Stimulated activated CD8-positive, alpha-beta memory T cell treated with anti-CD3 and anti-CD28 coated beads, Interleukin-15, amount 100 ng/mL, for 24 hours (primary cell): ENCODE results near the gene MAPK14.

Experiments
- DNase-seq: peaks from one replicate; pipeline ENCODE4 v3.0.0-alpha.2; 2020; ENCODE audit warnings: low read depth

Gene MAPK14

DNA sequence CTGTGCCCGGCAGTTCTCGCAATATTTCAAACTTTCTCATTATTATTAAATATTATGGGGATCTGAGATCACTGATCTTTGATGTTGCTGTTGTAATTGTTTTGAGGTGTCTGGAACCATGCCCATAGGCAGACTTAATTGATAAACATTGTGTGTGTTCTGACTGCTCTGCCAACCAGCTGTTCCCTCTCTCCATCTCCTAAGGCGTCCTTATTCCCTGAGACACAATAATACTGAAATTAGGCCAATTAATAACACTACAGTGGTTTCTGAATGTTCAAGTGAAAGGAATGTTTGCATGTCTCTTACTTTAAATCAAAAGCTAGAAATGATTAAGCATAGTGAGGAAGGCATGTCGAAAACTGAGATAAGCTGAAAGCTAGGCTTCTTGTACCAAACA, 7.6 kb downstream of the MAPK14 start:
- no peak for DNase-seq

DNA sequence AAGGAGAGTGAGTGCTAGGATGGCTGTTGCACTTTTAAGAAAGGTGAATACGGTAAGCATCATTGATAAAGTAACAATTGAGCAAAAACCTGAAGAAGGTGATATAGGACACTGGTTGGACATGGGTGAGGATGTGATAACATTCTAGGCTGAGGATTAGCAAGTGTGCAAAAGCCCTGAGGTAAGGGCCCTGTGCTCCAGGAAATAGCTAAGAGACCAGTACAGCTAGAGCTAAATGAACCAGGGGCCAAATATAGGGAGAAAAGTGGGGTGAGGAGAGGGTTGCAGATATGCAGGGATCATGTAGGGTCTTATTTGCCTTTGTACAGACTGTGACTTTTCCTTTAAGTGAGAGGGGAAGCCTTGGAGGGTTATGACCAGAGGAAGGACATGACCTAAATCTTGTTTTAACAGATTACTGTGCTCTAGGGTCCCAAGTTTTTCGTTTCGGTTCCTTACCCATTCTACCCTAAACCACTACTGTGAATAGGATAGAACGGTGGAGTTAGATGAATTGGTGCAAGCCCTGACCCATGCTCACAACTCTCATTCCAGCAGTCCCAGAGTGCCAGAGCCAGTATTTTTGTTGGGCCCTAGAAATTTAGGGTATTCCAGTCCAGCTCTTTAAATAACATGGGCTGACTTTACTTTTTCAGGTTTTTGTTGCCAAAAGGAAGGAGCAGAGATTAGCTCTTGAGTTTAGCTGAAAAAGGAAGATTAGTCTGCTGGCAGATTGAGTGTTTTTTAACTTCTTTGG, 10.7 kb downstream of the MAPK14 start:
- no peak for DNase-seq

GRCh38 chr6:36039112-36039511, 11.5 kb downstream of the MAPK14 start:
- no peak for DNase-seq

GRCh38 chr6:36040958-36041357, 13.3 kb downstream of the MAPK14 start:
- no peak for DNase-seq

DNA sequence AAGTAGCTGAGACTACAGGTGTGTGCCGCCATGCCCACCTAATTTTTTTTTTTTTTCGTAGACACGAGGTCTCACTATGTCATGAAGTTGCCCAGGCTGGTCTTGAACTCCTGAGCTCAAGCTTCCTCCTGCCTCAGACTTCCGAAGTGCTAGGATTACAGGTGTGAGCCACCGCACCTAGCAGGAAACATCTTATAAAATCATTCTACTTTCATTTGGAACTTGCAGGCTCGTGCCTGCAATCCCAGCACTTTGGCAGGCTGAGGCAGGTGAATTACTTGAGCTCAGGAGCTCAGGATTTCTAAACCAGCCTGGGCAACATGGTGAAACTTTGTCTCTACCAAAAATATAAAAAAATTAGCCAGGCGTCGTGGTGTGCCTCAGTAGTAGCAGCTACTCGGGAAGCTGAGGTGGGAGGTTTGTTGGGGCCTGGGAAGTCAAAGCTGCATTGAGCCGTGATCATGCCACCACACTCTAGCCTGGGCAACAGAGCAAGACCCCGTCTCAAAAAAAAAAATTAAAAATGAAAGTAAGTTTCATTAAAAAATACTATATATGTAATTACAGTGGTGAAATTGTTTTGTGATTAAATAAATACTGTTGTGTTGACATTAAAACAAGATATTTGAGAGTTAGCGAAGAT, 15.1 kb downstream of the MAPK14 start:
- no peak for DNase-seq

DNA sequence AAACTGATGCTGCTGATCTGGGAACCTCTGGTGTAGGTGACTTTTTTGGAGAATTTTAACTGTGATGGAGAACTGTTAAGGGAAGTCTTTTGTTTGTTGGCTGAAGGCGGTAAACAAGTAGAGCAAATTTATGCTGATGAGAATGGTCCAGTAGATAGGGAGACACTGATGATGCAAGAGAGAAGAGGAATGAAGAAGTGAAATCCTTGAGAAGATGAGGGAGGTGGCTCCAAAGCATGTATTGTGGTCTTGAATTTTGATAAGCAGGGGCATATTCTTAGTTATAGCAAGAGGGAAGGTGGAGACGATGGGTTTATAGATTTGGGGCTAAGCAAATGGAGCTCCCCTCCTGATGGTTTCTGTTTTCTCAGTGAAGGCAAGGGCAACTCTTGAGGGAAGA, 22.0 kb downstream of the MAPK14 start:
- no peak for DNase-seq

- DNase-seq: no peak
These were observed 22.7 kb downstream of the MAPK14 start for GRCh38 chr6:36050305-36050704.

GRCh38 chr6:36050947-36051710, 23.5 kb downstream of the MAPK14 start:
- DNase-seq: no peak

GRCh38 chr6:36052097-36052496, 24.5 kb downstream of the MAPK14 start:
- no peak for DNase-seq

GRCh38 chr6:36053878-36054277, 26.3 kb downstream of the MAPK14 start:
- no peak for DNase-seq

DNA sequence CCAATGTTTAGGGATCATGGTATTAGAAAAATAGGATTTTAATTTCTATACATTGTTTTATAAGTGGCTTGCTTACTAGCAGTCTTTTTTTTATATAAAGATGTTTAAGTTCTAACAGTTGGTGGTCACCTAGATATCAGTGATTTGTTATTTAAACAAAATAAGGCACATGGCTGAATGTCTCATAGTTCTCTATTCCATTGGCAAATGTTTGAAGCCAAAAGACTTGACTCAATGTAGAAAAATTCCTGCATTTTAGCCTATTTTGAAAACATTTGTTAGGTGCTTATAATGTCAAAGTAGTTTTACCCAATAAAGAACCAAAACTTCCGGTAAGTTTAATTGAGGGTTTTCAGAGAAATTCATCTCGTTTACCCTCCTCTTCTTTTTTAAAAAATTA, 26.8 kb downstream of the MAPK14 start:
- DNase-seq: no peak

DNA sequence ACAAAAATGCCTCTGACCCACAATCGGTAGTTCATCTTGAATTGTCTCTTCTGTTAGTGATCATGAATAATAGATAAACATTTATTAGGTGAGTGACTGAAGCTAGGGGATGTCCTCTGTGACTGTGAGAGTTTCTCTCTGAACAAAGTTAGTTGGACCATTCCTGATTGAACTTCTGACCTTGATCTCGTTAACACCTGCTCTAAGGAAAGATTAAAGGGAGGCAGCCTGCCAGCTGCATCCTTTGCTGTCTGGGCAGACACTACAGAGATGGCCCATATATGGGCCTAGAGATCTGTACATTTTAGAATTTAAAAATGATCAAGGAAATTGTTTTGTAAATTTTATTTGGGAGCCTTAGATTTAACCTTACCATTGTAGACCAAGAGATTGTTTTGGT, 27.3 kb downstream of the MAPK14 start:
- DNase-seq: no peak

- no peak for DNase-seq
These were observed 28.6 kb downstream of the MAPK14 start for GRCh38 chr6:36056178-36056577.

- no peak for DNase-seq
These were observed 33.6 kb downstream of the MAPK14 start for GRCh38 chr6:36061236-36061635.

DNA sequence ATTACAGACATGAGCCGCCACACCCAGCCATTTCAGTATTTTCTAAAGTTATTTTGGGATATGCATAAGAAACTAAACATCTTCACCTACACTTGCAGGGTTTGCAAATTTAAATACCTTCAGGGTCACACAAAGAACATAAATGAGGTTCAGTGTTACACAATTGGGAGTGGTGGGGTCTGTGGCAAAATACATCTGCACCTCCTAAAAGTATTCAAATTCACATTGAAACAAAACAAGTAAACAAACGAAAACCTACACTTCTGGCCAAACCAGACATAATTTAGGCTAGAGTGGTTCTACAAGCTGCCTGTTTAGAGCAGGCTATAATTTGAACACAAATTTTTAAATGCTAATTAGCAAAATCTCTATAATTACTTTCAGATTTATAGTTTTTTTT, 34.6 kb downstream of the MAPK14 start:
- no peak for DNase-seq

DNA sequence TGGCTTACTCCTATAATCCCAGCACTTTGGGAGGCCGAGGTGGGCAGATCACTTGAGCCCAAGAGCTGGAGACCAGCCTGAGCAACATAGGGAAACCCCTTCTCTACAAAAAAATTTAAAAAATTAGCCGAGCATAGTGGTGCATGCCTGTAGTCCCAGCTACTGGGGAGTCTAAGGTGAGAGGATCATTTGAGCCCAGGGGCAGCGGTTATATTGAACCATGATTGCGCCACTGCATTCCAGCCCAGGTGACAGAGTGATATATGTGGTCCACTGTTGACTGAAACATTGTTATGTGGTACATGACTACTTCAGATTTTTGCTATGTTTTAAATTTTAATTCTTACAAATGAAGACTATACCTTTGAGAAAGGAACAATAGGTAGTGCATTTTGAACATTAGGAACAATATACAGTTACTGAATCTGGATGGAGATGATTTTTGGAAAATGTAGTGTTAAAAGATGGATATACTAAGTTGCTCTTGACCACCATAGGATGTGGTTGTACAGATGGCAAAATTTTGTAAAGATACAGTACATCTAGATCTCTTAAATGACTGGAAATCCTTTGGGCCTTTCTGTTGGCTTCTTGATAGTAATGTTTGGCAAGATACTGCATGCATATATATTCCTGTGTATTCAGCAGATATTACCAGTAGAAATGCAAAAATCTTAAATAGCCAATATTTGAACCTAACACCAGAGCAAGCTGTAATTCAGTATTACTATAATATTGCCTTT, 35.9 kb downstream of the MAPK14 start:
- DNase-seq: no peak

DNA sequence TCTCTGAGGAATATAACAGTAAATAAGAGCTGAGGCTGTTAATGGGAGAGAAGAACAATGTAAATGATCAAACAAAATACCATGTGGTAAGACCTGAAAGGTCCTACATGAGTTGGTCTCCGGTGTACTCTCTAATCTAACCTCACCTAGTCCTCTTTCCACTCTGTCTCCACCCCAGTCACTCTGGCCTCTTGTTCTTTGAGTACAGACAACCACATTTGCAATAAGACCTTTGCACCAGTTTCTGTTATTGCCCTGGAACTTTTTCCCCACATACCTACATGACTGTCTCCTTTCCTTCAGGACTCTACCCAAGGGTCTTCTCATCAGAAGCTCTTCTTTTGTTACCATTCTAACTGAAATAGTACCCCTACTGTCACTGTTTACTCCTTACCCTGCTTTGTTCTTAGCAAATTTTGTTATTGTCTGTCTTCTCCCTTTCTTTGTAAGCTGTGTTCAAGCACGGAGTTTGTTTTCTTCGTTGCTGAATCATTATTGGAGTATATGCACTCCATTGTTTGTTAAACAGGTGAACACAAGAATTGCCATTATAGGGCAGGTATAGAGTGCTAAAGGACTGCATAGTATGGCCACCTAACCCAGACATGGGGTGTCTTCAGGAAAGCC, 37.3 kb downstream of the MAPK14 start:
- DNase-seq: no peak

DNA sequence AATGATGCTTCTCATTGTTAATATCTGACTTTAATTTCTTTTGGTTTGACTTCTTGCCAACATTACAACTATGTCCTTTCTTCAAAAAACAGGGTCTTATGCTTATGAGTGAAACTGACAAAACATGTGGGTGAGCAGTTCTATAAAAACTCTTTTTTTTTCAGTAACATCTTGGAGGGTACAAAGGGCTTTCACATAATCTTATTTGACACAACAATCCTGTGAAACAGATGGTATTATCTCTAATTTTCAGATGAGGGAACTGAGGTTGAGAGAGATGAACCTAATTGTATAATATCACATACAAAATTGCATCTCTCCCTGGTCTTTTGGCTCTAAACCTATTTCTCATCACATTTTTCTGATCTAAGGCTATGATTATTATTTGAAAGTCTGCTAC, 38.3 kb downstream of the MAPK14 start:
- no peak for DNase-seq

GRCh38 chr6:36066817-36067216, 39.2 kb downstream of the MAPK14 start:
- DNase-seq: no peak

GRCh38 chr6:36067374-36068011, 39.9 kb downstream of the MAPK14 start:
- no peak for DNase-seq

GRCh38 chr6:36068012-36068392, 40.4 kb downstream of the MAPK14 start:
- no peak for DNase-seq

- DNase-seq: no peak
These were observed 41.0 kb downstream of the MAPK14 start for GRCh38 chr6:36068586-36068985.
